ENCODE data around the gene RYR2. TPM values are rescaled to one million over a fixed set of nuclear protein-coding genes. Genes with fewer than 3 reads are reported as not detected.

RYR2 gene
- total RNA-seq, 1 donor from 2014 or later = 7.8 TPM

DNA sequence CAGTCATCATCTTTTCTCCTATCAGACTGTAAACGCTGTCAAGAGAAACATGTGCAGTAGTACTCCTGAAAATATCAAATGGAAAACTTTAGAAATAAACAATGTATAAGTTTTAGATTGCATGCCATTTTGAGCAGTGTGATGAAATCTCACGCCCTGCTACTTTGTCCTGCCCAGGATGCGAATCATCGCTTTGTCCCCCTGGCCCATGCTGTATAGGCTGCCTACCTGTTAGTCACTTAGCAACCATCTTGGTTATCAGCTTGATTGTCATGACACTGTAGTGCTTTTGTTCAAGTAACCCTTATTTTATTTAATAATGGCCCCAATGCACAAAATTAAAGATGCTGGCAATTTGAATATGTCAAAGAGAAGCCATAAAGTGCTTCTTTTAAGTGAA is 485.8 kb downstream of the RYR2 start:
- TF ChIP-seq, protein P1, sequence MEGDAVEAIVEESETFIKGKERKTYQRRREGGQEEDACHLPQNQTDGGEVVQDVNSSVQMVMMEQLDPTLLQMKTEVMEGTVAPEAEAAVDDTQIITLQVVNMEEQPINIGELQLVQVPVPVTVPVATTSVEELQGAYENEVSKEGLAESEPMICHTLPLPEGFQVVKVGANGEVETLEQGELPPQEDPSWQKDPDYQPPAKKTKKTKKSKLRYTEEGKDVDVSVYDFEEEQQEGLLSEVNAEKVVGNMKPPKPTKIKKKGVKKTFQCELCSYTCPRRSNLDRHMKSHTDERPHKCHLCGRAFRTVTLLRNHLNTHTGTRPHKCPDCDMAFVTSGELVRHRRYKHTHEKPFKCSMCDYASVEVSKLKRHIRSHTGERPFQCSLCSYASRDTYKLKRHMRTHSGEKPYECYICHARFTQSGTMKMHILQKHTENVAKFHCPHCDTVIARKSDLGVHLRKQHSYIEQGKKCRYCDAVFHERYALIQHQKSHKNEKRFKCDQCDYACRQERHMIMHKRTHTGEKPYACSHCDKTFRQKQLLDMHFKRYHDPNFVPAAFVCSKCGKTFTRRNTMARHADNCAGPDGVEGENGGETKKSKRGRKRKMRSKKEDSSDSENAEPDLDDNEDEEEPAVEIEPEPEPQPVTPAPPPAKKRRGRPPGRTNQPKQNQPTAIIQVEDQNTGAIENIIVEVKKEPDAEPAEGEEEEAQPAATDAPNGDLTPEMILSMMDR (IDR thresholded peaks at IDR 0.05) = no peak
- Histone ChIP-seq H3K36me3 (no peaks in the 10 kb centered on the region), H3K4me3 (no peak overlapping the region), H3K4me1 (no peaks in the 10 kb centered on the region), H3K27ac (no peak overlapping the region), H3K9me3 (no peaks in the 10 kb centered on the region), H3K27me3 (no peaks in the 10 kb centered on the region)
- intact Hi-C loops (cut with DNase I) = no loop called here
- DNase-seq (no peak), ATAC-seq (no peak)

DNA sequence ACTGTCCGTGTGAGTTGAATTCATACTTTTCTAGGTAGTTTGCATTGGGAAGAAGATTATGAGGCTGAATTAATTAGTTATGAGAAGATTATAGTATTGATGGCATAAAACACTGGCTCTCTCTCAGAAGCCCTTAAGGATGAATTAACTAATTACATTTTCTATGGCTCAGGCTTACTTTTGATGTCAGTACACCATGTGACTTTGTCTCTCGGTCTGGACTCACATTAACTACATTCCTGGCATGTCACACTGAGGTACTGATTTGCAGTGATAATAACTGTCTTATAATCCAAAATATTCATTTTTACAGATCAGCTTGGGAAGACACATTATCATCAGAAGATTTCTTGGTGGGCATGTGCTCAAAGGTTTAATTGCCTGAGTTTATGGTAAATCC is 486.6 kb downstream of the RYR2 start:
- no peaks in the 10 kb centered on the region for H3K9me3 ChIP-seq
- H3K4me1 ChIP-seq = no peaks in the 10 kb centered on the region
- DNase-seq (no peak), ATAC-seq (no peak)
- intact Hi-C loops (cut with DNase I) = no loop called here
- TF ChIP-seq, protein P1 (IDR thresholded peaks at IDR 0.05) = no peak
- H3K4me3 ChIP-seq = no peak overlapping the region
- no peaks in the 10 kb centered on the region for H3K36me3 ChIP-seq
- H3K27me3 ChIP-seq = no peaks in the 10 kb centered on the region
- H3K27ac ChIP-seq = no peak overlapping the region

GRCh38 chr1:237539055-237539454 is 497.1 kb downstream of the RYR2 start:
- no peak for DNase-seq
- H3K27ac ChIP-seq = no peak overlapping the region
- intact Hi-C loops (cut with DNase I) = no loop called here
- ATAC-seq = no peak
- TF ChIP-seq, protein P1 (IDR thresholded peaks at IDR 0.05) = no peak
- H3K4me3 ChIP-seq = no peak overlapping the region
- H3K9me3 ChIP-seq = no peaks in the 10 kb centered on the region
- no peaks in the 10 kb centered on the region for H3K4me1 ChIP-seq
- H3K27me3 ChIP-seq = no peaks in the 10 kb centered on the region
- H3K36me3 ChIP-seq = no peaks in the 10 kb centered on the region

DNA sequence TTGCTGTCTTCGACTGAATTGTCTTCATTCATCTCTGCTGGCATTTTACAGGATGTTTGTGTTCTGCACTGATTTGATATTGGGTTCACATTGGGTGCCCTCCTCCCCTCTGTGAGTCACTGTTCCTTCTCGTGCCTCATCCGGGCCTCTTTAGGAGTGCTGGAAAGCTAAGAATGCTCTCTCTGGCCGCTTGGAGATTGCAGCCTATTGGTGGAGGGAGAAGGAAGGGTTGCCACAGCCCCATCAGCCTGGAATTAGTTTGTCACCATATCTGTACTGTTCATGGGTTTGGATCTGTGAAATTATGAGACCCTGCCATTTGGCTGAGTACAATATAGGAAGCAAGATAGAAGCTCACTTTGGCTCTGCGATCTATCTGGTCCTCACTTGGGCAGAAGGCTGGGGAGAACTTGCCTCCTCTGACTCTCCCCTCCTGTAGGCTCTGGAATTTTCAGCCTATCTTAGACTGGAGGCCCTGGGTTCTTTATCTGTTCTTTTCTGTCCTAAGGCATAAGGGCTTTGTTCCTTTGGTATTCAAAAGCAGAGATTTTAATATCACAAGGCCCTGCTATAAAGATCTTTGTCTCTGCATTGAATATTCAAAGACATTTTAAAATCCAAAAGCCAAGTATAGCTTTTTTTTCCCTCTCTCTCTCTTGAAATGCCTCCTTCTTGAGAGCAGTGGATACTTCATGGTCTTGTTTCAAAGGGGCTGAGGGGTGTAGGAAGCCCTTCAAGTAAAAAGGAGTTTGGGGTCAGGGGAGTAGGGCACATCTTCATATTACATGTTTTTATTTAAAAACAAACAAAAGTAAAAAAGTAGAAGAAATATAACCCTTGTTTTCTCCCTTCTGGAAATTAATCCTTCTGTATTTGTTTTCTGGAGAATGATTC is 500.8 kb downstream of the RYR2 start:
- TF ChIP-seq, protein P1 (IDR thresholded peaks at IDR 0.05) = no peak
- ATAC-seq (no peak), DNase-seq (no peak)
- Histone ChIP-seq H3K36me3 (no peaks in the 10 kb centered on the region), H3K9me3 (no peaks in the 10 kb centered on the region), H3K4me3 (no peak overlapping the region), H3K4me1 (no peaks in the 10 kb centered on the region), H3K27me3 (no peaks in the 10 kb centered on the region), H3K27ac (no peak overlapping the region)
- intact Hi-C loops (cut with DNase I) = no loop called here

GRCh38 chr1:237553078-237553477 is 511.1 kb downstream of the RYR2 start:
- no peak for ATAC-seq

More at GRCh38 chr1:237553078-237553477, 511.1 kb downstream of the RYR2 start:
- Histone ChIP-seq H3K36me3 (no peaks in the 10 kb centered on the region), H3K4me1 (no peaks in the 10 kb centered on the region), H3K9me3 (no peaks in the 10 kb centered on the region), H3K27me3 (no peaks in the 10 kb centered on the region), H3K4me3 (no peak overlapping the region), H3K27ac (no peak overlapping the region)
- DNase-seq = no peak
- intact Hi-C loops (cut with DNase I) = no loop called here
- TF ChIP-seq, protein P1 (IDR thresholded peaks at IDR 0.05) = no peak
